Measurements from ENCODE around the gene MS4A14. TPM values are rescaled to one million over a fixed set of nuclear protein-coding genes. Genes with fewer than 3 reads are reported as not detected.

Gene MS4A14
- total and polyA plus RNA-seq, 2 of the 8 experiments (the other 6 are each of a cell fraction or from before 2014, with no cell fraction given): not detected

DNA sequence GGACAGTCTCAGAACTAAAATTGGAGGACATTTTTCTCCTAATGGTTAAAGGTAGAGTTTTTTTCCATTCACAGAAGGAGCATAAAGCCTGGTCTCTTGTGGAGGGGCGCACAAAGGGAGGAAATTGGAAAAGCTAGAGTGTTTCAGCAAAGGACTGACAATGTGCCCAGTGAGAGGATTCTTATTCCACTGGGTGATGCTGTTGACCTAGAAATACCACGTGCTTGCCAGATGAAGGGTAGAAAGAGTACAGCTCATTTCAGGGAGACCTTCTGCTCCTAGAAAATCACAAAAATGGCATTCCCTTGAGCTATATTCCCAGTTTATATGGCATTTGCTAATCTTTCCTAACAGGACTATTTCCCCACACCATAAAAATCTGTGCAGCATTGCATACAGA, 48.1 kb upstream of the MS4A14 start:
- H4K20me1 ChIP-seq (replicated peaks in 1 of 2; ENCODE audit: control insufficient read depth in 1 of 2, insufficient read depth in 2 of 2, low read length in 2 of 2): no peaks in the 10 kb centered on the region
- no peak overlapping the region for H3K23ac ChIP-seq (ENCODE audit: insufficient read length)
- no peak overlapping the region for H3K56ac ChIP-seq (replicated peaks; ENCODE audit: insufficient read length, low read depth, low read length)
- no peak overlapping the region for H3K4me3 ChIP-seq (ENCODE audit: extremely low read depth in 1 of 4, insufficient read depth in 2 of 4, low read depth in 3 of 4, low read length in 4 of 4)
- no peak overlapping the region for H3K9ac ChIP-seq (replicated peaks in 1 of 4; ENCODE audit: extremely low read depth in 1 of 4, low read depth in 3 of 4, low read length in 3 of 4)
- no peak overlapping the region for H4K8ac ChIP-seq (ENCODE audit: extremely low read depth, insufficient read depth, low read length)
- no peaks in the 10 kb centered on the region for H3K27me3 ChIP-seq (replicated peaks in 1 of 4; ENCODE audit: control insufficient read depth in 3 of 4, extremely low read depth in 1 of 4, insufficient read depth in 3 of 4, low read length in 3 of 4)
- no peak overlapping the region for H3K27ac ChIP-seq (ENCODE audit: low read depth, low read length)
- H3K14ac ChIP-seq (ENCODE audit: insufficient read length): no peak overlapping the region
- no peak overlapping the region for H2BK120ac ChIP-seq (replicated peaks; ENCODE audit: low read depth, low read length)
- CTCF ChIA-PET (ENCODE audit: partially characterized antibody): interaction anchor here (0.6 to 8.4 kb wide), 16 partner anchors 20 to 415 kb away, joined by 3 to 115 read pairs (median 4); partner anchors contain the start of gene MS4A15
- H3K23me2 ChIP-seq (ENCODE audit: low read depth, low read length): no peaks in the 10 kb centered on the region
- FAIRE-seq (no peak), DNase-seq (ENCODE audit: low read depth in 1 of 2, low spot score in 2 of 2) (no peak)
- H3K79me1 ChIP-seq (ENCODE audit: low read depth, low read length): no peaks in the 10 kb centered on the region
- no peak overlapping the region for H3K4ac ChIP-seq (replicated peaks; ENCODE audit: insufficient read length, low read depth, low read length)
- no peaks in the 10 kb centered on the region for H3K36me3 ChIP-seq (ENCODE audit: control insufficient read depth in 2 of 4, insufficient read depth in 4 of 4, low read length in 3 of 4)
- no peaks in the 10 kb centered on the region for H3K4me1 ChIP-seq (replicated peaks in 1 of 4; ENCODE audit: control insufficient read depth in 3 of 4, insufficient read depth in 4 of 4, low read length in 3 of 4)
- H2BK15ac ChIP-seq (ENCODE audit: low read length): no peak overlapping the region
- H3K9me3 ChIP-seq (ENCODE audit: insufficient read depth in 2 of 2, low read depth in 1 of 2, low read length in 1 of 2): no peaks in the 10 kb centered on the region
- no peak overlapping the region for H2BK12ac ChIP-seq (ENCODE audit: low read depth, low read length)
- WGBS, 2 experiments (ENCODE audit: extremely low coverage in 1 of 2, insufficient coverage in 1 of 2, insufficient read length in 1 of 2, insufficient replicate concordance in 2 of 2, low coverage in 1 of 2, low lambda C conversion rate in 2 of 2, missing lambda C conversion rate in 1 of 2): 67% methylated on average over 2 of the region's 2 CpGs; no CpG with 5 or more reads in 1 of the 2 experiments
- no peak overlapping the region for H2AFZ ChIP-seq (ENCODE audit: low read length)
- no peak overlapping the region for H2BK5ac ChIP-seq (ENCODE audit: low read depth, low read length)
- H3K79me2 ChIP-seq (ENCODE audit: control insufficient read depth in 1 of 2, insufficient read depth in 2 of 2, low read length in 2 of 2): no peaks in the 10 kb centered on the region
- no peak overlapping the region for H3K18ac ChIP-seq (ENCODE audit: extremely low read depth, low read length)
- no peak overlapping the region for H2BK20ac ChIP-seq (ENCODE audit: low read length)
- H2AK5ac ChIP-seq (ENCODE audit: low read depth, low read length): no peak overlapping the region
- H3K4me2 ChIP-seq (ENCODE audit: insufficient read depth in 1 of 2, low read depth in 2 of 2, low read length in 2 of 2): no peak overlapping the region
- POLR2A ChIA-PET (ENCODE audit: partially characterized antibody): no interaction called here
- H4K5ac ChIP-seq (ENCODE audit: insufficient read length, low read depth, low read length): no peak overlapping the region
- TF ChIP-seq RAD21 (IDR thresholded peaks at IDR 0.05 in 1 of 2, conservative IDR thresholded peaks at IDR 0.05 in 1 of 2; ENCODE audit: low read depth in 2 of 2, low read length in 2 of 2): peak; percentile 91 to 92
- TF ChIP-seq FOSL1 (IDR thresholded peaks at IDR 0.05; ENCODE audit: insufficient read depth, low read depth, low read length): no peak
- TF ChIP-seq CTCF (IDR thresholded peaks at IDR 0.05; ENCODE audit: control extremely low read depth in 1 of 3, insufficient read depth in 1 of 3, low read depth in 1 of 3, low read length in 3 of 3): peak in 2 of 3 experiments; percentile 71; a peak in 3 of 4 replicates
- H4K91ac ChIP-seq (replicated peaks; ENCODE audit: insufficient read length, low read length): no peak overlapping the region

Measured in H1 (cell line).